ENCODE results near the gene CORO2B. TPM values are rescaled to one million over a fixed set of nuclear protein-coding genes. Genes with fewer than 3 reads are reported as not detected.

CORO2B gene
- total and polyA plus RNA-seq, 2 of the 4 experiments (the other 2 are of a cell fraction): 9.3 to 39.3 TPM

- in situ Hi-C loops (cut with MboI; ENCODE audit: low sequenced_read_pairs): no loop called here
- peaks cover 34% of the 10 kb centered on the region for H3K4me1 ChIP-seq (ENCODE audit: control insufficient read depth, insufficient read depth, low read length)
- no peak overlapping the region for H3K56ac ChIP-seq (ENCODE audit: extremely low read depth, insufficient read depth, low read length)
- no peak overlapping the region for H2BK5ac ChIP-seq (ENCODE audit: low read depth, low read length, poor library complexity, severe bottlenecking)
- H4K91ac ChIP-seq (ENCODE audit: insufficient read depth, low read depth, low read length): no peak overlapping the region
- no peak overlapping the region for H2BK15ac ChIP-seq (ENCODE audit: low read depth, low read length)
- H2AFZ ChIP-seq (replicated peaks; ENCODE audit: low read length, poor library complexity): no peak overlapping the region
- no peak overlapping the region for H2AK9ac ChIP-seq (replicated peaks; ENCODE audit: low read depth, low read length, poor library complexity)
- H3K27ac ChIP-seq (ENCODE audit: insufficient read depth, low read length): no peak overlapping the region
- no peak overlapping the region for H3K9ac ChIP-seq (ENCODE audit: low read depth, low read length)
- no TSS peak for BruUV-seq (replicated peaks)
- no peak overlapping the region for H3K23ac ChIP-seq (ENCODE audit: low read depth, low read length)
- H3K9me1 ChIP-seq (ENCODE audit: insufficient read depth, low read length): peaks cover 44% of the 10 kb centered on the region
- H2BK20ac ChIP-seq (ENCODE audit: low read depth, low read length): no peak overlapping the region
- intact Hi-C loops (cut with micrococcal nuclease): no loop called here
- ChIA-PET CTCF (no interaction called here), POLR2A (ENCODE audit: unreplicated experiment) (no interaction called here)
- no CpG with 5 or more reads among the region's 4 CpGs for WGBS, 2 experiments (ENCODE audit: extremely low coverage in 2 of 2, insufficient read length in 1 of 2)
- no peak overlapping the region for H2BK120ac ChIP-seq (ENCODE audit: low read depth, low read length)
- H2AK5ac ChIP-seq (ENCODE audit: low read depth, low read length): no peak overlapping the region
- H3K18ac ChIP-seq (ENCODE audit: low read depth, low read length): no peak overlapping the region
- H3K4ac ChIP-seq (ENCODE audit: low read depth, low read length): no peak overlapping the region
- TF ChIP-seq MAZ (IDR thresholded peaks at IDR 0.05; ENCODE audit: borderline replicate concordance, low read depth, low read length) (no peak), NFE2L2 (IDR thresholded peaks at IDR 0.05; ENCODE audit: low read depth, low read length) (no peak), RAD21 (IDR thresholded peaks at IDR 0.05; ENCODE audit: low read length) (no peak), USF2 (IDR thresholded peaks at IDR 0.05; ENCODE audit: low read depth, low read length) (no peak), RCOR1 (IDR thresholded peaks at IDR 0.05; ENCODE audit: insufficient replicate concordance, low read length) (no peak), MXI1 (IDR thresholded peaks at IDR 0.05; ENCODE audit: borderline replicate concordance, low read depth, low read length) (no peak), MAFK (IDR thresholded peaks at IDR 0.05; ENCODE audit: low read depth, low read length) (no peak), CEBPB (IDR thresholded peaks at IDR 0.05; ENCODE audit: low read depth, low read length) (no peak), CHD1 (IDR thresholded peaks at IDR 0.05; ENCODE audit: low read depth, low read length) (no peak), SMC3 (IDR thresholded peaks at IDR 0.05; ENCODE audit: low read depth, low read length) (no peak), BHLHE40 (IDR thresholded peaks at IDR 0.05; ENCODE audit: low read depth, low read length) (no peak)
- TF ChIP-seq, protein P1, sequence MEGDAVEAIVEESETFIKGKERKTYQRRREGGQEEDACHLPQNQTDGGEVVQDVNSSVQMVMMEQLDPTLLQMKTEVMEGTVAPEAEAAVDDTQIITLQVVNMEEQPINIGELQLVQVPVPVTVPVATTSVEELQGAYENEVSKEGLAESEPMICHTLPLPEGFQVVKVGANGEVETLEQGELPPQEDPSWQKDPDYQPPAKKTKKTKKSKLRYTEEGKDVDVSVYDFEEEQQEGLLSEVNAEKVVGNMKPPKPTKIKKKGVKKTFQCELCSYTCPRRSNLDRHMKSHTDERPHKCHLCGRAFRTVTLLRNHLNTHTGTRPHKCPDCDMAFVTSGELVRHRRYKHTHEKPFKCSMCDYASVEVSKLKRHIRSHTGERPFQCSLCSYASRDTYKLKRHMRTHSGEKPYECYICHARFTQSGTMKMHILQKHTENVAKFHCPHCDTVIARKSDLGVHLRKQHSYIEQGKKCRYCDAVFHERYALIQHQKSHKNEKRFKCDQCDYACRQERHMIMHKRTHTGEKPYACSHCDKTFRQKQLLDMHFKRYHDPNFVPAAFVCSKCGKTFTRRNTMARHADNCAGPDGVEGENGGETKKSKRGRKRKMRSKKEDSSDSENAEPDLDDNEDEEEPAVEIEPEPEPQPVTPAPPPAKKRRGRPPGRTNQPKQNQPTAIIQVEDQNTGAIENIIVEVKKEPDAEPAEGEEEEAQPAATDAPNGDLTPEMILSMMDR (conservative IDR thresholded peaks at IDR 0.05; ENCODE audit: low read depth, low read length): no peak
- H3K14ac ChIP-seq (replicated peaks; ENCODE audit: low read depth, low read length): no peak overlapping the region
- no peaks in the 10 kb centered on the region for H3K27me3 ChIP-seq (ENCODE audit: control insufficient read depth, insufficient read depth, low read length)
- no peaks in the 10 kb centered on the region for H3K9me3 ChIP-seq (ENCODE audit: control insufficient read depth, insufficient read depth, low read length)
- no peak overlapping the region for H3K4me3 ChIP-seq (ENCODE audit: insufficient read depth, low read depth, low read length)
- H3K36me3 ChIP-seq (ENCODE audit: control insufficient read depth, insufficient read depth, low read length): no peaks in the 10 kb centered on the region
- DNase-seq (no peak), ATAC-seq (ENCODE audit: low read depth) (no peak)
- no peak overlapping the region for H4K5ac ChIP-seq (ENCODE audit: low read depth, low read length)
- peaks cover 2% of the 10 kb centered on the region; the same call in 1 of the 2 replicates for H4K20me1 ChIP-seq (ENCODE audit: insufficient read depth, low read length)
- dilution Hi-C loops (cut with HindIII; ENCODE audit: low sequenced_read_pairs, unreplicated experiment): no loop called here
- H3K79me1 ChIP-seq (ENCODE audit: low read depth in 1 of 2, low read length in 2 of 2): peaks cover 27 to 90% of the 10 kb centered on the region in 2 experiments
- no peak overlapping the region for H3K4me2 ChIP-seq (ENCODE audit: low read depth, low read length)
- H4K8ac ChIP-seq (ENCODE audit: low read depth in 2 of 2, low read length in 2 of 2): no peak overlapping the region
Observed at GRCh38 chr15:68625853-68626252, 47.1 kb downstream of the CORO2B start.
